ENCODE results near the gene WDR37.
"Not testable (repeated sequence)": the region's sequence is repeated elsewhere in the genome, so short reads cannot be mapped to it uniquely, and the experiment has no call there.

WDR37 gene

GRCh38 chr10:1109795-1110673 is 53.8 kb downstream of the WDR37 start:
- no peak for DNase-seq

GRCh38 chr10:1110674-1111119 is 54.5 kb downstream of the WDR37 start:
- DNase-seq, result no peak

GRCh38 chr10:1114315-1114714 is 58.1 kb downstream of the WDR37 start:
- DNase-seq, result no peak

- DNase-seq, result no peak
Observed at GRCh38 chr10:1114719-1115606, 58.8 kb downstream of the WDR37 start.

- DNase-seq, result no peak
Observed at GRCh38 chr10:1115607-1115955, 59.4 kb downstream of the WDR37 start.

GRCh38 chr10:1116051-1116450 is 59.9 kb downstream of the WDR37 start:
- DNase-seq, result no peak

GRCh38 chr10:1116696-1117280 is 60.6 kb downstream of the WDR37 start:
- no peak for DNase-seq

- DNase-seq, result no peak
Observed at GRCh38 chr10:1117651-1118050, 61.5 kb downstream of the WDR37 start.

GRCh38 chr10:1118318-1118717 is 62.1 kb downstream of the WDR37 start:
- DNase-seq, result not testable (repeated sequence)

- no peak for DNase-seq
Observed at GRCh38 chr10:1119027-1119426, 62.8 kb downstream of the WDR37 start.

GRCh38 chr10:1119501-1119900 is 63.3 kb downstream of the WDR37 start:
- DNase-seq, result no peak

GRCh38 chr10:1120306-1120705 is 64.1 kb downstream of the WDR37 start:
- no peak for DNase-seq

- no peak for DNase-seq
Observed at GRCh38 chr10:1120801-1121211, 64.6 kb downstream of the WDR37 start.

GRCh38 chr10:1121271-1121970 is 65.2 kb downstream of the WDR37 start:
- no peak for DNase-seq

GRCh38 chr10:1122349-1122748 is 66.2 kb downstream of the WDR37 start:
- DNase-seq, result no peak

GRCh38 chr10:1123198-1123597 is 67.0 kb downstream of the WDR37 start:
- no peak for DNase-seq

- DNase-seq, result no peak
Observed at GRCh38 chr10:1123972-1124371, 67.8 kb downstream of the WDR37 start.

- DNase-seq, result no peak
Observed at GRCh38 chr10:1124796-1125195, 68.6 kb downstream of the WDR37 start.

GRCh38 chr10:1126461-1126860 is 70.3 kb downstream of the WDR37 start:
- no peak for DNase-seq

GRCh38 chr10:1127629-1128028 is 71.4 kb downstream of the WDR37 start:
- DNase-seq, result no peak

- DNase-seq, result no peak
Observed at GRCh38 chr10:1128115-1128514, 71.9 kb downstream of the WDR37 start.

- no peak for DNase-seq
Observed at GRCh38 chr10:1128649-1129048, 72.5 kb downstream of the WDR37 start.

GRCh38 chr10:1130226-1130625 is 74.0 kb downstream of the WDR37 start:
- no peak for DNase-seq

All from NCI-H1105 treated with DMSO at 0.1 percent for 48 hours (cell line).